A549 (cell line): ENCODE results near the gene PDPN.

Experiments
- BHLHE40 ChIP-seq: IDR thresholded peaks from 2 replicates; pipeline ENCODE4 v1.6.1; 2012; ENCODE audit warnings: low read depth, low read length, inconsistent platforms
- ESRRA ChIP-seq: fragments of 150-350 bp; IDR thresholded peaks from 2 replicates; pipeline ENCODE4 v1.6.1; 2014; ENCODE audit warnings: mild to moderate bottlenecking, low read length, borderline replicate concordance
- JUNB ChIP-seq: fragments of >200 bp; sonication (Bioruptor Twin); formaldehyde crosslinking; IDR thresholded peaks from 2 replicates; pipeline ENCODE4 v1.6.1; 2016
- MYC ChIP-seq: IDR thresholded peaks from 2 replicates; pipeline ENCODE4 v1.6.1; 2012; ENCODE audit warnings: mild to moderate bottlenecking, inconsistent platforms, low read length, improper control_type of control experiment, borderline replicate concordance
- POLR2A ChIP-seq: IDR thresholded peaks from 2 replicates; pipeline ENCODE4 v1.6.1; 2012; ENCODE audit warnings: mild to moderate bottlenecking, low read length
- RARB ChIP-seq: fragments of 250-450 bp; sonication (Bioruptor Pico); IDR thresholded peaks from 2 replicates; pipeline ENCODE4 v1.8.0; 2021; ENCODE audit warnings: mild to moderate bottlenecking, moderate library complexity
- SMC3 ChIP-seq: fragments of >200 bp; sonication (Bioruptor Twin); formaldehyde crosslinking; IDR thresholded peaks from 3 replicates; pipeline ENCODE4 v1.6.1; 2018; ENCODE audit warnings: inconsistent platforms
- TF ChIP-seq, protein P1 (sequence below): fragments of >200 bp; sonication (Bioruptor Twin); formaldehyde crosslinking; IDR thresholded peaks from 3 replicates; pipeline ENCODE4 v1.5.1; 2016

DNA sequence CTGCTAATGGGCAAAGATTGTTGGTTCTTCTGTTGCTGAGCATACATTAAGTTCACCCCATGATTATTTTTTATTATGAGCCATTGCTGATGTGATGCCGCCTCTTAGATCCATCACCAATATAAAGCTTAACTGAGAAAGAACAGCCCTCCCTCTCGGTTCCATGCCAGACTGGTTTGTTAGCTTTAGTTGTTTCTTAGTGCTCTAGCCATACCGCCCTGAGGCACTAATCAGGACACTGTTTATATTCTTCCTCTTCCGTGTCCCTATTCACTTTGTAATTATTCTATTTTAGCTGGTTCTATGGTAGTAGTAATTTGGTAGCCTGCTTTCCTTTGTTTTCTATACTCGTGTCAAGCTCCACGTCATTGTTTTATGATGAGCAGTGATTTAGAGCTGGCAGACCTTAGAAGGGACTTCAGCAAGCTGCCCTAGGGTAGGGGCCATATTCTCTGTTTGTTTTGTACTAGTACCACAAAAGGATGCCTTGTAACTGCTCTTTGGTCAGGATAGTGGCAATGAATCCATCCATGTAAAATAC lies 27.3 kb upstream of the PDPN start:
- TF ChIP-seq MYC (no peak), RARB (CRISPR knock-in tag) (no peak), JUNB (no peak), SMC3 (no peak), BHLHE40 (no peak), POLR2A (no peak), ESRRA (no peak)
- TF ChIP-seq, protein P1, sequence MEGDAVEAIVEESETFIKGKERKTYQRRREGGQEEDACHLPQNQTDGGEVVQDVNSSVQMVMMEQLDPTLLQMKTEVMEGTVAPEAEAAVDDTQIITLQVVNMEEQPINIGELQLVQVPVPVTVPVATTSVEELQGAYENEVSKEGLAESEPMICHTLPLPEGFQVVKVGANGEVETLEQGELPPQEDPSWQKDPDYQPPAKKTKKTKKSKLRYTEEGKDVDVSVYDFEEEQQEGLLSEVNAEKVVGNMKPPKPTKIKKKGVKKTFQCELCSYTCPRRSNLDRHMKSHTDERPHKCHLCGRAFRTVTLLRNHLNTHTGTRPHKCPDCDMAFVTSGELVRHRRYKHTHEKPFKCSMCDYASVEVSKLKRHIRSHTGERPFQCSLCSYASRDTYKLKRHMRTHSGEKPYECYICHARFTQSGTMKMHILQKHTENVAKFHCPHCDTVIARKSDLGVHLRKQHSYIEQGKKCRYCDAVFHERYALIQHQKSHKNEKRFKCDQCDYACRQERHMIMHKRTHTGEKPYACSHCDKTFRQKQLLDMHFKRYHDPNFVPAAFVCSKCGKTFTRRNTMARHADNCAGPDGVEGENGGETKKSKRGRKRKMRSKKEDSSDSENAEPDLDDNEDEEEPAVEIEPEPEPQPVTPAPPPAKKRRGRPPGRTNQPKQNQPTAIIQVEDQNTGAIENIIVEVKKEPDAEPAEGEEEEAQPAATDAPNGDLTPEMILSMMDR, result no peak
